ENCODE data around the gene ENO2.

Gene ENO2

DNA sequence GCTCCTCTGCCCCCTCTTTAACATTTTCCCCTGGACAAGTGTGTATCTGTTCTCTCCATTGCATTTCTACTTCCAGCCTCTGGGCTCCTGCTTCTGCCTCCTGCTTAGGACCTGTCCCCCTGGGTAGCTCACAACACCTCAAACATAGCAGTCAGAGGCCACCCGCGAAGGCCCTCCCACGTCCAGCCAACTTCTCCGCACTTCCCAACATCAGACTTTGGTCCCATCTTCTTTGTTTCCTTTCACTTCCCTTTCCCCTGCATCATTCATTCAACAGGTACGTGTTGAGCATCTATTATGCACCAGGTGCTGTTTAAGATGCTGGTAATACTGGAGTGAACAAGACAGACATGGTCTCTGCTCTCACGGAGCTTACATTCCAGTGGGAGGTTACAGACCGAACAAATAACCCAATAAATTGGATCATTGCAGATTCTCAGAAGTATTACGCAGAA lies 32.6 kb downstream of the ENO2 start:
- no peaks in the 10 kb centered on the region for H3K9me3 ChIP-seq (ENCODE audit: control extremely low read depth in 1 of 5, control insufficient read depth in 4 of 5, insufficient read depth in 2 of 5, low read depth in 1 of 5, low read length in 4 of 5)
- H3K4me3 ChIP-seq (ENCODE audit: control insufficient read depth in 1 of 7, extremely low read depth in 1 of 7, insufficient read depth in 4 of 7, low read depth in 2 of 7, low read length in 6 of 7): peak overlapping the region; percentile 2 to 74 (median 49)
- peaks cover 11 to 70% (median 63%) of the 10 kb centered on the region in 4 experiments for H3K4me1 ChIP-seq (ENCODE audit: control extremely low read depth in 1 of 4, control insufficient read depth in 4 of 4, insufficient read depth in 4 of 4, low read length in 3 of 4)
- ChIA-PET POLR2A (interaction anchor here (1.4 to 1.6 kb wide), 2 partner anchors 9 to 15 kb away, joined by 4 to 6 read pairs; no protein-coding TSS in a partner anchor), CTCF (interaction anchor here (0.8 to 16.4 kb wide), 12 partner anchors 9 to 165 kb away, joined by 3 to 441 read pairs (median 4); partner anchors contain the start of genes C1RL and SPSB2)
- DNase-seq: no peak
- WGBS (ENCODE audit: insufficient coverage): 68% methylated on average over 8 of the region's 8 CpGs
- no peaks in the 10 kb centered on the region for H3K27me3 ChIP-seq (replicated peaks in 2 of 5; ENCODE audit: control insufficient read depth in 4 of 5, insufficient read depth in 5 of 5, low read length in 4 of 5)
- H3K27ac ChIP-seq (ENCODE audit: insufficient read depth in 1 of 2, low read depth in 1 of 2, low read length in 2 of 2, poor library complexity in 1 of 2, severe bottlenecking in 2 of 2): peak overlapping the region in 1 of 2 experiments; percentile 39
- no peaks in the 10 kb centered on the region for H3K36me3 ChIP-seq (ENCODE audit: control insufficient read depth in 4 of 4, insufficient read depth in 4 of 4, low read length in 3 of 4)

DNA sequence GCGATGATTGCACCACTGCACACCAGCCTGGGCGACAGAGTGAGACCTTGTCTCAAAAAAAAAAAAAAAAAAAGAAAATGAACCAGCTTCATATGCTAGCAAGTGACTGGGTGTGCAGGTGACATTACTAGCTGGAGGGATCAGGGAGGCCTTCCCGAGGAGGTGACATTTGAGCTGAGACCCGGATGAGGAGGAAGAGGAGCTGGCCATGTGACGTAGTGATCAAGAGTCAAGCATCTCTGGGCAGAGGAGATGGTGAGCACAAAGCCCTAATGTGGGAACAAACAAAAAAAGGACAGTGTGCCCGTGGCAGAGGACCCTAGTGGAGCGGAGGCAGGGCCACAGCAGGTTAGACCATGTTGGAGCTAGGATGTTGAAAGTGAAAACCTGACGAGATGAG lies 33.2 kb downstream of the ENO2 start:
- Histone ChIP-seq H3K27ac (ENCODE audit: insufficient read depth in 1 of 2, low read depth in 1 of 2, low read length in 2 of 2, poor library complexity in 1 of 2, severe bottlenecking in 2 of 2) (no peak overlapping the region), H3K4me1 (ENCODE audit: control extremely low read depth in 1 of 4, control insufficient read depth in 4 of 4, insufficient read depth in 4 of 4, low read length in 3 of 4) (peaks cover 11 to 74% (median 68%) of the 10 kb centered on the region in 4 experiments), H3K36me3 (ENCODE audit: control insufficient read depth in 4 of 4, insufficient read depth in 4 of 4, low read length in 3 of 4) (peaks cover 0 to 2% (median under 1%) of the 10 kb centered on the region in 4 experiments), H3K4me3 (ENCODE audit: control insufficient read depth in 1 of 7, extremely low read depth in 1 of 7, insufficient read depth in 4 of 7, low read depth in 2 of 7, low read length in 6 of 7) (no peak overlapping the region), H3K9me3 (ENCODE audit: control extremely low read depth in 1 of 5, control insufficient read depth in 4 of 5, insufficient read depth in 2 of 5, low read depth in 1 of 5, low read length in 4 of 5) (no peaks in the 10 kb centered on the region), H3K27me3 (replicated peaks in 2 of 5; ENCODE audit: control insufficient read depth in 4 of 5, insufficient read depth in 5 of 5, low read length in 4 of 5) (no peaks in the 10 kb centered on the region)
- CTCF ChIA-PET: interaction anchor here (0.8 to 16.4 kb wide), 9 partner anchors 10 to 165 kb away, joined by 3 to 441 read pairs (median 5); partner anchors contain the start of genes C1RL and SPSB2
- no peak for DNase-seq
- POLR2A ChIA-PET: interaction anchor here (1.6 kb wide), 1 partner anchor 10 kb away, joined by 6 read pairs; no protein-coding TSS in a partner anchor
- 97% methylated on average over 7 of the region's 8 CpGs for WGBS (ENCODE audit: insufficient coverage)

DNA sequence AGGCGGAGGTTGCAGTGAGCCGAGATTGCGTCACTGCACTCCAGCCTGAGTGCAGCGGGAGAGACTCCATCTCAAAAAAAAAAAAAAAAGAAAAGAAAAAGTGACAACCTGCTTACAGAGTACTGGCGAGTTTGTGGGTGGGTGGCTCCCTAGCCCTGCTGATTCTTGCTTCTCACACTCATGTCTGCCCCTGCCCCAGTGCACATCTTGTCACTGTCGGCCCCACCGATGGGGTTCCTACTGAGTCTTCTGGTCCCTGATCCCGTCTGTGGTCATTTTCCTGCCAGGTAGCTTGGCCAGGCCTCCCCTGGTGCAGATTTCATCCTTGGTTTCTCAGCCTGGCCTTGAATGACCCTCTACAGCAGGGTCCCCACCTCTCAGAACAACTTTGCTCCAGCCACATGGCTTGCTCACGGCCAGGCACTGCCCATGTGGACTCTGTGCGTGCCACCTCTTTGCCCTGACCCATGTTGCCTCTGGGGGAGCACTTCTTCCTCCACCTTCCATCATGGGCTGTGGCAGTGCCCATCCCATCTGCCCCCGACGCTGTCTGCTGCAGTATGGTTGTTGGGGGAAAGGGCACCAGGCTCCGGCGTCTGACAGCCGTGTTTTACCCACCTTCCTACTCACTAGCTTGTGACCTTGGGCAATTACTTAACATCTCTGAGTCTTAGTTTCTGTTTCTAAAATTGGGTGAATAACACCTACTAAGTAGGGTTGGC lies 34.7 kb downstream of the ENO2 start:
- Histone ChIP-seq H3K4me1 (ENCODE audit: control extremely low read depth in 1 of 4, control insufficient read depth in 4 of 4, insufficient read depth in 4 of 4, low read length in 3 of 4) (peaks cover 13 to 74% (median 71%) of the 10 kb centered on the region in 4 experiments), H3K36me3 (ENCODE audit: control insufficient read depth in 4 of 4, insufficient read depth in 4 of 4, low read length in 3 of 4) (peaks cover 0 to 8% (median 1%) of the 10 kb centered on the region in 4 experiments), H3K4me3 (ENCODE audit: control insufficient read depth in 1 of 7, extremely low read depth in 1 of 7, insufficient read depth in 4 of 7, low read depth in 2 of 7, low read length in 6 of 7) (no peak overlapping the region), H3K9me3 (ENCODE audit: control extremely low read depth in 1 of 5, control insufficient read depth in 4 of 5, insufficient read depth in 2 of 5, low read depth in 1 of 5, low read length in 4 of 5) (no peaks in the 10 kb centered on the region), H3K27me3 (replicated peaks in 2 of 5; ENCODE audit: control insufficient read depth in 4 of 5, insufficient read depth in 5 of 5, low read length in 4 of 5) (no peaks in the 10 kb centered on the region), H3K27ac (ENCODE audit: insufficient read depth in 1 of 2, low read depth in 1 of 2, low read length in 2 of 2, poor library complexity in 1 of 2, severe bottlenecking in 2 of 2) (no peak overlapping the region)
- ChIA-PET POLR2A (interaction anchor here (0.9 kb wide), 1 partner anchor 10 kb away, joined by 6 read pairs; no protein-coding TSS in a partner anchor), CTCF (interaction anchor here (0.6 to 16.4 kb wide), 12 partner anchors 9 to 162 kb away, joined by 3 to 441 read pairs (median 4); no protein-coding TSS in a partner anchor)
- 99% methylated on average over 6 of the region's 15 CpGs for WGBS (ENCODE audit: insufficient coverage)
- DNase-seq: peak in 1 of 3 donors; percentile 42

- Histone ChIP-seq H3K4me3 (ENCODE audit: control insufficient read depth in 1 of 7, extremely low read depth in 1 of 7, insufficient read depth in 4 of 7, low read depth in 2 of 7, low read length in 6 of 7) (peak overlapping the region in 4 of 7 experiments; percentile 86 to 96 (median 94)), H3K27ac (ENCODE audit: insufficient read depth in 1 of 2, low read depth in 1 of 2, low read length in 2 of 2, poor library complexity in 1 of 2, severe bottlenecking in 2 of 2) (peak overlapping the region in 1 of 2 experiments; percentile 84), H3K9me3 (ENCODE audit: control extremely low read depth in 1 of 5, control insufficient read depth in 4 of 5, insufficient read depth in 2 of 5, low read depth in 1 of 5, low read length in 4 of 5) (no peaks in the 10 kb centered on the region), H3K36me3 (ENCODE audit: control insufficient read depth in 4 of 4, insufficient read depth in 4 of 4, low read length in 3 of 4) (peaks cover 0 to 16% (median 9%) of the 10 kb centered on the region in 4 experiments), H3K4me1 (ENCODE audit: control extremely low read depth in 1 of 4, control insufficient read depth in 4 of 4, insufficient read depth in 4 of 4, low read length in 3 of 4) (peaks cover 17 to 75% (median 73%) of the 10 kb centered on the region in 4 experiments), H3K27me3 (replicated peaks in 2 of 5; ENCODE audit: control insufficient read depth in 4 of 5, insufficient read depth in 5 of 5, low read length in 4 of 5) (no peaks in the 10 kb centered on the region)
- CTCF ChIA-PET: interaction anchor here (0.7 to 16.4 kb wide), 10 partner anchors 10 to 162 kb away, joined by 3 to 441 read pairs (median 4); no protein-coding TSS in a partner anchor
- DNase-seq: peak in 2 of 3 donors; percentile 68 to 71
- POLR2A ChIA-PET: no interaction called here
- 25% methylated on average over 1 of the region's 1 CpG for WGBS (ENCODE audit: insufficient coverage)
Measured at GRCh38 chr12:6950401-6950801, 36.0 kb downstream of the ENO2 start.

- peaks cover 1 to 22% (median 13%) of the 10 kb centered on the region in 4 experiments for H3K36me3 ChIP-seq (ENCODE audit: control insufficient read depth in 4 of 4, insufficient read depth in 4 of 4, low read length in 3 of 4)
- peak within 1 kb of the TSS; percentile 75 to 96 (median 87) for H3K4me3 ChIP-seq (ENCODE audit: control insufficient read depth in 1 of 7, extremely low read depth in 1 of 7, insufficient read depth in 4 of 7, low read depth in 2 of 7, low read length in 6 of 7)
- H3K9me3 ChIP-seq (ENCODE audit: control extremely low read depth in 1 of 5, control insufficient read depth in 4 of 5, insufficient read depth in 2 of 5, low read depth in 1 of 5, low read length in 4 of 5): no peaks in the 10 kb centered on the region
- H3K27me3 ChIP-seq (replicated peaks in 2 of 5; ENCODE audit: control insufficient read depth in 4 of 5, insufficient read depth in 5 of 5, low read length in 4 of 5): no peaks in the 10 kb centered on the region
- peak within 1 kb of the TSS; percentile 58 to 84 for H3K27ac ChIP-seq (ENCODE audit: insufficient read depth in 1 of 2, low read depth in 1 of 2, low read length in 2 of 2, poor library complexity in 1 of 2, severe bottlenecking in 2 of 2)
- peaks cover 17 to 75% (median 73%) of the 10 kb centered on the region in 4 experiments for H3K4me1 ChIP-seq (ENCODE audit: control extremely low read depth in 1 of 4, control insufficient read depth in 4 of 4, insufficient read depth in 4 of 4, low read length in 3 of 4)
- DNase-seq: peak in 2 of 3 donors; percentile 80 to 87
- 4% methylated on average over 20 of the region's 25 CpGs for WGBS (ENCODE audit: insufficient coverage)
- POLR2A ChIA-PET: interaction anchor here (1.3 to 2.8 kb wide), 2 partner anchors 7 to 11 kb away, joined by 10 to 17 read pairs; partner anchors contain the start of genes C12orf57 and RNU7-1
- CTCF ChIA-PET: interaction anchor here (0.6 to 16.4 kb wide), 10 partner anchors 9 to 161 kb away, joined by 3 to 441 read pairs (median 4); no protein-coding TSS in a partner anchor
Measured at GRCh38 chr12:6950811-6951540, 36.6 kb downstream of the ENO2 start, which contains the start of gene PTPN6. PTPN6 (plus strand) TSS chr12:6951356; CDS start chr12:6951513, 157 bp downstream.

DNA sequence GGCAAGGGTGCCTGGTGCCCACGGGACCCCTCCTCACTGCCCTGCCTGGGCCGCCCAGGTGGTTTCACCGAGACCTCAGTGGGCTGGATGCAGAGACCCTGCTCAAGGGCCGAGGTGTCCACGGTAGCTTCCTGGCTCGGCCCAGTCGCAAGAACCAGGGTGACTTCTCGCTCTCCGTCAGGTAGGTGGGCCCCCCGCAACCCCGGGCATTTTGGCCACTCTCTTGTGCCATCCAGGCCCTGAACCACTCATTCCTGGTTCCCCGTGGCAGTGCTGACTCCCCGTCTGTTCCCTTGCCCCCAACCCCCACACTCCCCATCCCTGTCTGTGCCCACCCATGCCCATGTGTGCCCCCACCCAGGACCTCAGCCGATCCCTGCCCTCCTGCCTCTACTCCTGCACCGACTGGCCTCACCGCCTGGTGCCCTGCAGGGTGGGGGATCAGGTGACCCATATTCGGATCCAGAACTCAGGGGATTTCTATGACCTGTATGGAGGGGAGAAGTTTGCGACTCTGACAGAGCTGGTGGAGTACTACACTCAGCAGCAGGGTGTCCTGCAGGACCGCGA lies 37.3 kb downstream of the ENO2 start:
- ChIA-PET CTCF (interaction anchor here (0.6 to 16.4 kb wide), 7 partner anchors 9 to 161 kb away, joined by 3 to 441 read pairs (median 4); no protein-coding TSS in a partner anchor), POLR2A (interaction anchor here (1.3 to 2.8 kb wide), 2 partner anchors 8 to 10 kb away, joined by 10 to 17 read pairs; partner anchors contain the start of genes C12orf57 and RNU7-1)
- peaks cover 17 to 75% (median 73%) of the 10 kb centered on the region in 4 experiments for H3K4me1 ChIP-seq (ENCODE audit: control extremely low read depth in 1 of 4, control insufficient read depth in 4 of 4, insufficient read depth in 4 of 4, low read length in 3 of 4)
- peak overlapping the region; percentile 75 to 96 (median 87) for H3K4me3 ChIP-seq (ENCODE audit: control insufficient read depth in 1 of 7, extremely low read depth in 1 of 7, insufficient read depth in 4 of 7, low read depth in 2 of 7, low read length in 6 of 7)
- peak overlapping the region; percentile 58 to 84 for H3K27ac ChIP-seq (ENCODE audit: insufficient read depth in 1 of 2, low read depth in 1 of 2, low read length in 2 of 2, poor library complexity in 1 of 2, severe bottlenecking in 2 of 2)
- 0% methylated on average over 12 of the region's 20 CpGs for WGBS (ENCODE audit: insufficient coverage)
- no peaks in the 10 kb centered on the region for H3K27me3 ChIP-seq (replicated peaks in 2 of 5; ENCODE audit: control insufficient read depth in 4 of 5, insufficient read depth in 5 of 5, low read length in 4 of 5)
- peaks cover 2 to 28% (median 20%) of the 10 kb centered on the region in 4 experiments for H3K36me3 ChIP-seq (ENCODE audit: control insufficient read depth in 4 of 4, insufficient read depth in 4 of 4, low read length in 3 of 4)
- peak in 1 of 3 donors; percentile 37 for DNase-seq
- H3K9me3 ChIP-seq (ENCODE audit: control extremely low read depth in 1 of 5, control insufficient read depth in 4 of 5, insufficient read depth in 2 of 5, low read depth in 1 of 5, low read length in 4 of 5): no peaks in the 10 kb centered on the region

Measured in common myeloid progenitor, CD34-positive (primary cell).